Measurements from ENCODE around the gene ZNF497.
"Not testable (repeated sequence)": the region's sequence is repeated elsewhere in the genome, so short reads cannot be mapped to it uniquely, and the experiment has no call there.

Gene ZNF497

GRCh38 chr19:58310685-58311084 is 51.9 kb downstream of the ZNF497 start:
- DNase-seq (ENCODE audit: low spot score), result not testable (repeated sequence)

- DNase-seq (ENCODE audit: low spot score), result no peak
Observed at GRCh38 chr19:58307736-58308135, 54.8 kb downstream of the ZNF497 start.

- DNase-seq (ENCODE audit: low spot score), result no peak
Observed at GRCh38 chr19:58305932-58306323, 56.6 kb downstream of the ZNF497 start.

- peak; percentile 91 for DNase-seq (ENCODE audit: low spot score)
Observed at GRCh38 chr19:58305065-58305931, 57.3 kb downstream of the ZNF497 start, which contains the start of gene ERVK3-1. ERVK3-1 (plus strand) TSS chr19:58305377; CDS start chr19:58312169, 6,792 bp downstream.

- DNase-seq (ENCODE audit: low spot score), result no peak
Observed at GRCh38 chr19:58304748-58305064, 57.8 kb downstream of the ZNF497 start.

Small RNAs within 50 kb of the gene (small RNA-seq; reads per million reads assigned to genes)
- gene MIR4754 (0 to 0.05 reads per million in 2 experiments), gene MIR6806 (0 reads per million in 2 experiments), gene RNA5SP473 (0.03 to 0.04 reads per million in 2 experiments)

Measured in SK-N-DZ (cell line).